Fibroblast of lung (primary cell): ENCODE measurements around the gene HOXD4. TPM values are rescaled to one million over a fixed set of nuclear protein-coding genes. Genes with fewer than 3 reads are reported as not detected.

Source experiments
- DNase-seq, 2 donors: peaks; one replicate each; pipeline versions ENCODE4 v3.0.0 to v3.0.0-alpha.2; 2010; ENCODE audit warnings: low read depth in 2 of 2
- H2AFZ ChIP-seq: 2 replicates; pipeline ENCODE4 v1.5.1; 2012; ENCODE audit warnings: low read length, control low read depth, inconsistent platforms
- H3K27ac ChIP-seq: 2 replicates; pipeline ENCODE4 v1.5.1; 2011; ENCODE audit warnings: low read length, control low read depth; ENCODE audit not compliant: insufficient read depth
- H3K27me3 ChIP-seq: 2 replicates; pipeline ENCODE4 v1.5.1; 2011; ENCODE audit warnings: mild to moderate bottlenecking, low read length; ENCODE audit not compliant: control insufficient read depth, insufficient read depth
- H3K36me3 ChIP-seq: 2 replicates; pipeline ENCODE4 v1.5.1; 2011; ENCODE audit warnings: low read length; ENCODE audit not compliant: control insufficient read depth, insufficient read depth
- H3K4me1 ChIP-seq: 2 replicates; pipeline ENCODE4 v1.5.1; 2011; ENCODE audit warnings: low read length; ENCODE audit not compliant: control insufficient read depth, insufficient read depth; ENCODE audit errors: extremely low read depth
- H3K4me2 ChIP-seq: 2 replicates; pipeline ENCODE4 v1.5.1; 2011; ENCODE audit warnings: low read length, control low read depth; ENCODE audit not compliant: insufficient read depth; ENCODE audit errors: extremely low read depth
- H3K4me3 ChIP-seq, 4 experiments: fragments of 200-600 bp in 1 of 4; sonication (generic) in 1 of 4; replicated peaks in 1 of 4; 2 replicates each; pipeline ENCODE4 v1.5.1; 2011 to 2016; ENCODE audit warnings: low read length in 4 of 4, low read depth in 3 of 4, mild to moderate bottlenecking in 3 of 4, control low read depth in 2 of 4, inconsistent platforms in 1 of 4, mixed read lengths in 1 of 4; ENCODE audit not compliant: insufficient read depth in 1 of 4; ENCODE audit errors: control extremely low read depth in 1 of 4
- H3K79me2 ChIP-seq: 2 replicates; pipeline ENCODE4 v1.5.1; 2012; ENCODE audit warnings: mild to moderate bottlenecking, low read length, inconsistent platforms; ENCODE audit not compliant: control insufficient read depth, insufficient read depth
- H3K9ac ChIP-seq: 2 replicates; pipeline ENCODE4 v1.5.1; 2011; ENCODE audit warnings: mild to moderate bottlenecking, low read length, control low read depth; ENCODE audit not compliant: insufficient read depth
- H3K9me3 ChIP-seq: 2 replicates; pipeline ENCODE4 v1.5.1; 2012; ENCODE audit warnings: low read depth, low read length; ENCODE audit not compliant: control insufficient read depth, insufficient read depth
- H4K20me1 ChIP-seq: 2 replicates; pipeline ENCODE4 v1.5.1; 2011; ENCODE audit warnings: low read length; ENCODE audit not compliant: control insufficient read depth, insufficient read depth; ENCODE audit errors: extremely low read depth
- CTCF ChIP-seq, 2 donors: IDR thresholded peaks in 1 of 2; conservative IDR thresholded peaks in 1 of 2; 1 replicate in 1 of 2; 2 replicates in 1 of 2; pipeline ENCODE4 v1.5.1; 2011 to 2012; ENCODE audit warnings: low read length in 2 of 2, control low read depth in 1 of 2, inconsistent platforms in 1 of 2, low read depth in 1 of 2, mild to moderate bottlenecking in 1 of 2
- EZH2 ChIP-seq: IDR thresholded peaks from 2 replicates; pipeline ENCODE4 v1.5.1; 2012; ENCODE audit warnings: low read length, control low read depth, mild to moderate bottlenecking; ENCODE audit errors: missing control alignments
- polyA plus RNA-seq, 2 donors: library from polyadenylated mRNA; depleted of rRNA in 1 of 2; stranded (reverse) in 1 of 2; unstranded in 1 of 2; fragments of >200 nt; gene quantifications; 2 replicates each; pipeline ENCODE4 v1.2.1, GENCODE V29; 2011 to 2012; ENCODE audit warnings: missing spikeins in 1 of 2
- total RNA-seq: library from RNA; depleted of rRNA; stranded (reverse); fragments of >200 nt; gene quantifications from 2 replicates; pipeline ENCODE4 v1.2.1, GENCODE V29; 2014

The HOXD4 gene
- total and polyA plus RNA-seq, 2 donors (not counting 1 experiment from before 2014, with no cell fraction given) = not detected

- H3K9me3 ChIP-seq = no peaks in the 10 kb centered on the region
- TF ChIP-seq EZH2 (no peak), CTCF (conservative IDR thresholded peaks at IDR 0.05 in 1 of 2, IDR thresholded peaks at IDR 0.05 in 1 of 2; ENCODE audit: low read depth in 1 of 2, low read length in 2 of 2) (no peak)
- no peak overlapping the region for H3K27ac ChIP-seq
- DNase-seq = no peak
- no peak overlapping the region for H3K4me3 ChIP-seq
- H3K36me3 ChIP-seq = no peaks in the 10 kb centered on the region
- no peak overlapping the region for H2AFZ ChIP-seq
- H3K4me1 ChIP-seq = no peaks in the 10 kb centered on the region
- H3K79me2 ChIP-seq = no peaks in the 10 kb centered on the region
- H4K20me1 ChIP-seq = no peaks in the 10 kb centered on the region
- H3K4me2 ChIP-seq = no peak overlapping the region
- H3K9ac ChIP-seq = no peak overlapping the region
- peaks cover 78% of the 10 kb centered on the region for H3K27me3 ChIP-seq
Measured at GRCh38 chr2:176105078-176105729, 46.1 kb upstream of the HOXD4 start.

GRCh38 chr2:176105730-176106580 is 45.4 kb upstream of the HOXD4 start:
- Histone ChIP-seq H4K20me1 (no peaks in the 10 kb centered on the region), H3K4me2 (no peak overlapping the region), H2AFZ (no peak overlapping the region), H3K9me3 (no peaks in the 10 kb centered on the region), H3K27me3 (peaks cover 75% of the 10 kb centered on the region), H3K4me3 (no peak overlapping the region), H3K36me3 (no peaks in the 10 kb centered on the region), H3K79me2 (no peaks in the 10 kb centered on the region), H3K27ac (no peak overlapping the region), H3K9ac (no peak overlapping the region), H3K4me1 (no peaks in the 10 kb centered on the region)
- TF ChIP-seq EZH2 (peak; percentile 87), CTCF (conservative IDR thresholded peaks at IDR 0.05 in 1 of 2, IDR thresholded peaks at IDR 0.05 in 1 of 2; ENCODE audit: low read depth in 1 of 2, low read length in 2 of 2) (no peak)
- DNase-seq = no peak
